ACHN (cell line): ENCODE data around the gene KIAA1217.
A peak's percentile ranks its signal among the peaks of the same experiment; 100 is the strongest.
"Not testable (repeated sequence)": the region's sequence is repeated elsewhere in the genome, so short reads cannot be mapped to it uniquely, and the experiment has no call there.

ENCODE experiments used
- DNase-seq: peaks from one replicate; pipeline ENCODE4 v3.0.0-alpha.2; 2015
- in situ Hi-C: cut with HindIII; loops from 2 replicates; pipeline ENCODE4 v1.10.0; 2017; ENCODE audit warnings: low sequenced_read_pairs, low pct_ligation_motif_present, low pct_unique_long_range_greater_than_20kb

Gene KIAA1217

DNA sequence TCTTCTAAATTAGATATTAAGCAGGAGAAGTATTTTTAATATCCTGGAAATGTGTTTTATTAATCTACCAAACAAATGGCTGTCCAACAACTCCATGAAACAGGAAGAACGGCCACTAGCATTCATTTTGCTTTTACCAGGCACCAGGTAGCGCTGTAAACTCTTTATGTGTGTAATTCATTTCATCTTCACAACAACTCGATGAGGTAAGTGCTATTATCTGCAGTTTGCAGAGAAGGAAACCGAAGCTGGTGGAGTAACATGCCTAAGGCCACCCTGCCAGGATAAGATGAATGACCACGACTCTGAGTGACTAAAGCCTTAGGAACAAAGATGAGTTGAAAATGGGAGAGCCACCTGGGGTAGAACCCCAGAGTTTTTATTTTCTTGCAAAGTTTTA lies 101.2 kb downstream of the KIAA1217 start:
- DNase-seq = no peak
- in situ Hi-C loops = no loop called here

DNA sequence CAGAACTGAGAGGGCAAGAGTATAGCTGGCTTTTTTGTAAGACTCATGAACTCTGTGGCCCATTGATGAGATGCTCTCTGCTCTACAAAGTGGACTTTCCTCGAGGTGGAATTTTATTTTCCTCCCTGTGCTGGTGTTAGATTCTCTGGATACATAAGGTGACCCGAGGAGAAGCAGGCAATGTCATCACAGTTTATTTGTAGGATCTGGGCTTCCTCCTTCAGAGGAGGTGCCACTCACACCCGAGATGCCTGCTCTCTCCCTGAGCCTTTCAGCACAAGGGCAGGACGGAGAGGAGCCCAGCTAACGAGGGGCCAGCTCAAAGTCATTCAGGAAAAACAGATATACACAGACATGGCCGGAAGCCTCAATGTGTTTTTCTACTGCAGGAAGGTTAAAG lies 103.0 kb downstream of the KIAA1217 start:
- in situ Hi-C loops = no loop called here

DNA sequence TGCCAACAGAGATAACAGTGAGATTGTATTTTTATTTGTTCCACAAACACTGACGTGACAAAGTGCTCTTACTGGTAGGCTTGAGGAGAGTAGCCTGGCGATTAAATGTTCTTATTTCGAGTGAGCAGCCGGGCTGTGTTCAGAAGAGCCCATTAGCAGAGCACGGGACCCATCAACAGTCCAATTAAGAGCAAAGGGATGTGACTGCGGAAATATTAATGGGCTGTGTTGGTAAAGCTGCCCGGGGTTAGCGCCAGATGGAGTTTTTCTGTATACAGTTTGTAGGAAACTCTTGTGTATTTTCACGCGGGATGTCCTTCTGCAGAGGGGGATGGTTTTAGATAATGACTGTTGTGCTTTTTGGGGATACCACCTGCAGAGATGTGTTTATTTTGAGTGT lies 104.3 kb downstream of the KIAA1217 start:
- no peak for DNase-seq
- in situ Hi-C loops = no loop called here

More for the DNA sequence above, 103.0 kb downstream of the KIAA1217 start:
- no peak for DNase-seq

- in situ Hi-C loops = no loop called here
- no peak for DNase-seq
Observed at GRCh38 chr10:24315211-24315610, 106.3 kb downstream of the KIAA1217 start.

- no peak for DNase-seq
- in situ Hi-C loops = no loop called here
Observed at GRCh38 chr10:24318517-24318916, 109.6 kb downstream of the KIAA1217 start.

DNA sequence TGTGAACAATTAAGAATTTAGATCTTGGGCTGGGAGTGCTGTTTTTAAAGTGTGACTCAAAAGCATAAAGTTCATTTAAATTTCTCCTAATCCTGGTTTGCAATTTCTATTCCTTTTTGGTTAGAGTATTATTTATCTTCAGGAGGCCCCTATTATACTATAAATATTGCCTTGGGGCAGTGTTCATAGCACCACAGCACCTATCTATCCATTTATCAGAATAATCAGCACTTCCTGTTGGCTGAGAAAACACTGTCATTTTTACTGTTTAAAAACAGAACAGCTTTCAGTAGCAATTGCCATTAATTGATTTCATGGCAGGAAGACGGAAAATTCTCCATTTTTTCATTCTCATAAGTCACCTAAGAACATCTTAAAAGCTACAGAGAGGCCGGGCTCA lies 111.4 kb downstream of the KIAA1217 start:
- in situ Hi-C loops = no loop called here
- no peak for DNase-seq

DNA sequence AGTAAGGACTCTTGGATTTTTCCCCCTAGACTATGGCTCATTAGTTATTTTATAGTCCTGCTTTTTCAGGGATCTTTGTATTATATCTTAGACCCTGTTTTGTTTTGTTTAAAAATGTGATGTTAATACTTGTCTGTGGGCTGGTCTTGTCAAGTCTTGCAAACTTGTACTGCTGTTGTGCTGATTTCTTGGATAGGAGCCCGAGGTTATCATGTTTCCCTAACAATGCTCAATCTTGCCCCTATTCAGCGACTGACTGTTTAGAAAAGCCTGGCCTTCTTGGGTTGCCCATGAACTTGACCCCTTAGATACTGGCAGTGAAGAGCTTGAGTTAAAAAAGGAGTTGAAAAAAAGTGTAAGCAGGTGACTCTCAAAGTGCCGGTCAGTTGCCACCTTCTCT lies 115.7 kb downstream of the KIAA1217 start:
- DNase-seq = no peak
- in situ Hi-C loops = no loop called here

DNA sequence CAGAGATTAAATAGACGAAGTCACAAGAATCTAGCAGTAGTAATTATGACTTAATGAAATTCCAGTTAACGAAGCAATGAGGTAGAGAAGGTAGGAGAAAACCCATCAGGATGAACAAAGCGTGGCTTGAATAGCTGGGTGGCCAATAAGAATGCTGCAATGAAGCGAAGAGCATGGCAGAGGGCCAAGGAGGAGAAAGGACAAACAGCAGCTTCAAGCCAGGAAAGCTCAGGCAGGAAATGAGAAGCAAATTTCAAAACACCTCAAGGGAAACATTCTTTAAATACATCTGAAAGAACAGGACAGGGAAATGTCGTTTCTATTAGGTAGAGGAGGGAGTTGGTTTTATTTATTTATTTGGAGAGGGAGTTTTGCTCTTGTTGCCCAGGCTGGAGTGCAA lies 122.5 kb downstream of the KIAA1217 start:
- in situ Hi-C loops = no loop called here
- no peak for DNase-seq

- in situ Hi-C loops = no loop called here
- no peak for DNase-seq
Observed at GRCh38 chr10:24333736-24334135, 124.8 kb downstream of the KIAA1217 start.

- in situ Hi-C loops = no loop called here
- DNase-seq = no peak
Observed at GRCh38 chr10:24334279-24334939, 125.5 kb downstream of the KIAA1217 start.

GRCh38 chr10:24337723-24338122 lies 128.8 kb downstream of the KIAA1217 start:
- in situ Hi-C loops, DNase-seq: not testable (repeated sequence)

- in situ Hi-C loops = no loop called here
- no peak for DNase-seq
Observed at GRCh38 chr10:24339387-24339786, 130.4 kb downstream of the KIAA1217 start.

DNA sequence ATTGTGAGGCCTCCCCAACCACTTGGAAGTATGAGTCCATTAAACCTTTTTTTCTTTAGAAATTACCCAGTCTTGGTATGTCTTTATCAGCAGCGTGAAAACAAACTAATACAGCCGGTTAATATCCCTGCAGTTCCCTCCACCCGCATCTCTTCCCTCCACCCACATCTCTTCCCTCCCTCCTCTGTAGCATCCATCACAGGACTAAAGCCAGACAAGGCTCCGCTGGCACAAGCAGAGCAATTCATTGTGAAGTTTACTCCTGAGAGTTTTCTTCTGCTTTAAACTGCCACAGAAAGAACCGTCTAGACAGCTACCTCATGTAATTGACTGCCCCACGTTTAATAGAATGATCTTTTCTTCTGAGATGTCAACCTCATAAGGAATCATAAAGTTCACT lies 131.5 kb downstream of the KIAA1217 start:
- DNase-seq = no peak
- in situ Hi-C loops = no loop called here

- in situ Hi-C loops = no loop called here
- DNase-seq = no peak
Observed at GRCh38 chr10:24340883-24341282, 131.9 kb downstream of the KIAA1217 start.

DNA sequence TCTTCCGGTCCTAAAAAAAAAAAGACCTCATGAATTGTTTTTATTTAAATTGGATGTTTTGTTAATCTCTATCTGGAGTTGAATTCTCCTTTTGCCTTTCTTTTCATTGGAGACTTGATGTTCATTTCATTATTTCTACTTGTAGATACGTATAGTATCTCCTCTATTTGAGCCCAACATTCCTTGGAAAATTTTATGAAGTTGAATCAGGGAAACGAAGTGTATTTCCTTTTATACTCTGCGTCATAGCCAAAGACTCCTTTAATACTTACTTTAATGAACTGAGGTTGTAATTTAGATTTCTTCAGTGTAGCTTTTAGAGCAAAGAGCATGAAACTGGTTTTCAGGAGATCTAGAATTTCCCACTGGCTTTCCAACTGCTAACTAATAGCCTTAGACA lies 132.4 kb downstream of the KIAA1217 start:
- DNase-seq = no peak
- in situ Hi-C loops = no loop called here

- in situ Hi-C loops = no loop called here
- no peak for DNase-seq
Observed at GRCh38 chr10:24341897-24342296, 133.0 kb downstream of the KIAA1217 start.

- DNase-seq = no peak
- in situ Hi-C loops = no loop called here
Observed at GRCh38 chr10:24343686-24344085, 134.7 kb downstream of the KIAA1217 start.

DNA sequence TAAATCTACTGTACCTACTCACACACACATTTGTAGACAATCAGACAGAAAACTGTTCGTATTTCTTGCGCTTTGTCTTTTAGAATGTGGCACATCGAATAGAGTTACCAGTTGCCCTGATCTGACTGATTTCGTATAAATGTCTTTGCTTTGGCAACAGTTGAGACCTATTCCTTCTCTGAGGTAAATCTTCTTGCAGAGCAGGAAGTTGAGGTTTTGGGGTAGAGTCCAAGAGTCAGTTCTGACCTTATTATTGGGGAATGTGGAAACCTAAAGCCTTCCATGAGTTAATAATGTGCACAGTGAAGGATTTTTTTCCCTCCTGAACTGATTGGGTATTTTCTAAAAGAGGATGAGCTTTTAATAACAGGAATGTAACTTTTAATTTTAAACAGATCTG lies 135.3 kb downstream of the KIAA1217 start:
- peak; percentile 85 for DNase-seq
- in situ Hi-C loops = no loop called here

- no peak for DNase-seq
- in situ Hi-C loops = no loop called here
Observed at GRCh38 chr10:24344695-24345463, 135.9 kb downstream of the KIAA1217 start.

- no peak for DNase-seq
- in situ Hi-C loops = no loop called here
Observed at GRCh38 chr10:24346877-24347519, 138.1 kb downstream of the KIAA1217 start.
